GM23338 (cell line): ENCODE data around the gene ARF6. TPM values are rescaled to one million over a fixed set of nuclear protein-coding genes. Genes with fewer than 3 reads are reported as not detected.
A peak's percentile ranks its signal among the peaks of the same experiment; 100 is the strongest.

ENCODE experiments used
- ATAC-seq: fragments of 200-7000 bp; cut with Tn5 transposase; 3 replicates; pipeline ENCODE4 v1.9.1; 2020
- DNase-seq: peaks from one replicate; pipeline ENCODE4 v3.0.0-alpha.2; 2015; ENCODE audit warnings: low spot score
- H2AFZ ChIP-seq: fragments of 200-600 bp; sonication (generic); 2 replicates; pipeline ENCODE4 v1.8.0; 2016; ENCODE audit warnings: antibody characterized with exemption, mild to moderate bottlenecking, moderate library complexity
- H3F3A ChIP-seq: fragments of 200-600 bp; sonication (generic); replicated peaks from 2 replicates; pipeline ENCODE4 v1.8.0; 2017; ENCODE audit warnings: antibody characterized with exemption, mixed run types, low read depth
- H3K27ac ChIP-seq: fragments of 200-600 bp; sonication (generic); 2 replicates; pipeline ENCODE4 v1.6.1; 2016; ENCODE audit warnings: low read depth
- H3K27me3 ChIP-seq: fragments of 200-600 bp; sonication (generic); 2 replicates; pipeline ENCODE4 v1.8.0; 2016; ENCODE audit warnings: mild to moderate bottlenecking, mixed run types, moderate library complexity; ENCODE audit not compliant: insufficient read depth
- H3K36me3 ChIP-seq: fragments of 200-600 bp; sonication (generic); 2 replicates; pipeline ENCODE4 v1.8.0; 2016; ENCODE audit warnings: mild to moderate bottlenecking; ENCODE audit not compliant: insufficient read depth
- H3K4me1 ChIP-seq: fragments of 200-600 bp; sonication (generic); 2 replicates; pipeline ENCODE4 v1.8.0; 2016; ENCODE audit warnings: mild to moderate bottlenecking, moderate library complexity; ENCODE audit not compliant: insufficient read depth
- H3K4me2 ChIP-seq: fragments of 200-600 bp; sonication (generic); 2 replicates; pipeline ENCODE4 v1.7.1; 2017; ENCODE audit warnings: mixed run types
- H3K4me3 ChIP-seq: fragments of 200-600 bp; sonication (generic); 2 replicates; pipeline ENCODE4 v1.6.1; 2016; ENCODE audit warnings: mixed run types
- H3K79me2 ChIP-seq: fragments of 200-600 bp; sonication (generic); replicated peaks from 2 replicates; pipeline ENCODE4 v1.8.0; 2017; ENCODE audit warnings: mild to moderate bottlenecking; ENCODE audit not compliant: insufficient read depth
- H3K9me2 ChIP-seq: fragments of 200-600 bp; sonication (generic); 2 replicates; pipeline ENCODE4 v1.8.0; 2017; ENCODE audit not compliant: insufficient read depth
- H4K20me1 ChIP-seq: fragments of 200-600 bp; sonication (generic); replicated peaks from 2 replicates; pipeline ENCODE4 v1.8.0; 2017; ENCODE audit warnings: mild to moderate bottlenecking; ENCODE audit not compliant: insufficient read depth
- H3K27ac Mint-ChIP-seq: 2 replicates; pipeline ENCODE4 v1.8.0; 2020; ENCODE audit warnings: inconsistent platforms, mild to moderate bottlenecking, moderate library complexity, mixed read lengths
- H3K27me3 Mint-ChIP-seq: 3 replicates; pipeline ENCODE4 v1.8.0; 2022; ENCODE audit warnings: low read depth, mild to moderate bottlenecking, moderate library complexity, mixed read lengths, inconsistent platforms; ENCODE audit not compliant: insufficient read depth, poor library complexity
- H3K36me3 Mint-ChIP-seq: 3 replicates; pipeline ENCODE4 v1.8.0; 2021; ENCODE audit warnings: low read depth, mild to moderate bottlenecking, inconsistent platforms, moderate library complexity, mixed read lengths
- H3K4me1 Mint-ChIP-seq: 3 replicates; pipeline ENCODE4 v1.8.0; 2020; ENCODE audit warnings: mild to moderate bottlenecking, inconsistent platforms, mixed read lengths
- H3K4me3 Mint-ChIP-seq: 3 replicates; pipeline ENCODE4 v1.8.0; 2021; ENCODE audit warnings: moderate library complexity, mild to moderate bottlenecking, inconsistent platforms, mixed read lengths
- H3K9me3 Mint-ChIP-seq: 3 replicates; pipeline ENCODE4 v1.8.0; 2020; ENCODE audit warnings: moderate library complexity, mild to moderate bottlenecking, inconsistent platforms, mixed read lengths
- CREB1 ChIP-seq: fragments of 250-450 bp; sonication (Bioruptor Pico); IDR thresholded peaks from 2 replicates; pipeline ENCODE4 v1.5.0; 2020; ENCODE audit warnings: low read depth, mild to moderate bottlenecking, moderate library complexity
- EZH2 ChIP-seq: fragments of 200-600 bp; sonication (generic); IDR thresholded peaks from one replicate; pipeline ENCODE4 v1.8.0; 2017; ENCODE audit warnings: antibody characterized with exemption, mild to moderate bottlenecking, low read depth; ENCODE audit not compliant: unreplicated experiment
- EZH2phosphoT487 ChIP-seq: fragments of 200-600 bp; sonication (generic); IDR thresholded peaks from one replicate; pipeline ENCODE4 v1.8.1; 2018; ENCODE audit warnings: antibody characterized with exemption; ENCODE audit not compliant: unreplicated experiment
- JUNB ChIP-seq: IDR thresholded peaks from one replicate; pipeline ENCODE4 v1.6.1; 2016; ENCODE audit warnings: antibody characterized with exemption; ENCODE audit not compliant: unreplicated experiment
- NANOG ChIP-seq: IDR thresholded peaks from 2 replicates; pipeline ENCODE4 v1.6.1; 2016; ENCODE audit warnings: antibody characterized with exemption, borderline replicate concordance
- POLR2AphosphoS5 ChIP-seq: IDR thresholded peaks from 2 replicates; pipeline ENCODE4 v1.6.1; 2016; ENCODE audit warnings: antibody characterized with exemption, low read depth
- STAT1 ChIP-seq: IDR thresholded peaks from one replicate; pipeline ENCODE4 v1.6.1; 2016; ENCODE audit warnings: antibody characterized with exemption; ENCODE audit not compliant: unreplicated experiment
- ZNF114 ChIP-seq: fragments of 250-450 bp; sonication (Bioruptor Pico); IDR thresholded peaks from 2 replicates; pipeline ENCODE4 v1.5.0; 2020; ENCODE audit warnings: mild to moderate bottlenecking, moderate library complexity
- ZNF331 ChIP-seq: fragments of 250-450 bp; sonication (Bioruptor Pico); IDR thresholded peaks from 2 replicates; pipeline ENCODE4 v1.5.0; 2020; ENCODE audit warnings: low read depth, mild to moderate bottlenecking, moderate library complexity
- polyA plus RNA-seq: library from polyadenylated mRNA; unstranded; fragments of >200 nt; fragmentation: Nextera tagmentation; extraction: Ambion mirVana; gene quantifications from 2 replicates; pipeline ENCODE4 v1.2.1, GENCODE V29; 2016
- total RNA-seq: library from RNA; depleted of rRNA; stranded (reverse); fragments of >200 nt; shearing (Covaris generic); gene quantifications from 2 replicates; pipeline ENCODE4 v1.2.3, GENCODE V29; 2014
- TF ChIP-seq, protein P1 (sequence below): IDR thresholded peaks from one replicate; pipeline ENCODE4 v1.6.1; 2018; ENCODE audit warnings: antibody characterized with exemption; ENCODE audit not compliant: unreplicated experiment
- TF ChIP-seq, protein P2 (sequence below), 2 experiments: fragments of 200-600 bp in 1 of 2; sonication (generic) in 1 of 2; conservative IDR thresholded peaks; 2 replicates each; pipeline versions ENCODE4 v1.5.1 to v1.6.1; 2016 to 2017; ENCODE audit warnings: antibody characterized with exemption in 2 of 2, low read depth in 2 of 2, mild to moderate bottlenecking in 2 of 2, moderate library complexity in 1 of 2
- TF ChIP-seq, protein P3 (sequence below): IDR thresholded peaks from 2 replicates; pipeline ENCODE4 v1.6.1; 2016; ENCODE audit warnings: antibody characterized with exemption
- TF ChIP-seq, protein P4 (sequence below): fragments of 250-450 bp; sonication (Bioruptor Pico); IDR thresholded peaks from 2 replicates; pipeline ENCODE4 v1.5.0; 2020; ENCODE audit warnings: mild to moderate bottlenecking, moderate library complexity

The ARF6 gene
- total and polyA plus RNA-seq, 2 experiments from 2014 or later, result 47.8 to 73.1 TPM

GRCh38 chr14:49893309-49894213 is 679 bp downstream of the ARF6 start:
- ATAC-seq (peak; percentile 57), DNase-seq (peak; percentile 22)
- no peaks in the 10 kb centered on the region; the same call in 1 of the 3 replicates for H3K9me3 Mint-ChIP-seq
- Histone ChIP-seq H3K27ac (peak overlapping the region; percentile 97), H3K4me3 (peak overlapping the region; percentile 95), H3K4me2 (peak overlapping the region; percentile 79), H3F3A (no peaks in the 10 kb centered on the region), H3K36me3 (peaks cover 4% of the 10 kb centered on the region; the same call in 1 of the 2 replicates), H3K4me1 (peaks cover 26% of the 10 kb centered on the region), H3K79me2 (peaks cover 52% of the 10 kb centered on the region), H2AFZ (no peak overlapping the region), H3K27me3 (no peaks in the 10 kb centered on the region), H4K20me1 (peaks cover 22% of the 10 kb centered on the region), H3K9me2 (no peaks in the 10 kb centered on the region)
- H3K4me3 Mint-ChIP-seq, result peak overlapping the region; percentile 98
- peak overlapping the region; percentile 100 for H3K27ac Mint-ChIP-seq
- peaks cover 31% of the 10 kb centered on the region for H3K4me1 Mint-ChIP-seq
- TF ChIP-seq ZNF114 (CRISPR knock-in tag) (no peak), EZH2 (no peak), EZH2phosphoT487 (no peak), ZNF331 (CRISPR knock-in tag) (no peak), STAT1 (no peak), NANOG (no peak), POLR2AphosphoS5 (no peak), JUNB (no peak), CREB1 (CRISPR knock-in tag) (no peak)
- TF ChIP-seq, protein P1, sequence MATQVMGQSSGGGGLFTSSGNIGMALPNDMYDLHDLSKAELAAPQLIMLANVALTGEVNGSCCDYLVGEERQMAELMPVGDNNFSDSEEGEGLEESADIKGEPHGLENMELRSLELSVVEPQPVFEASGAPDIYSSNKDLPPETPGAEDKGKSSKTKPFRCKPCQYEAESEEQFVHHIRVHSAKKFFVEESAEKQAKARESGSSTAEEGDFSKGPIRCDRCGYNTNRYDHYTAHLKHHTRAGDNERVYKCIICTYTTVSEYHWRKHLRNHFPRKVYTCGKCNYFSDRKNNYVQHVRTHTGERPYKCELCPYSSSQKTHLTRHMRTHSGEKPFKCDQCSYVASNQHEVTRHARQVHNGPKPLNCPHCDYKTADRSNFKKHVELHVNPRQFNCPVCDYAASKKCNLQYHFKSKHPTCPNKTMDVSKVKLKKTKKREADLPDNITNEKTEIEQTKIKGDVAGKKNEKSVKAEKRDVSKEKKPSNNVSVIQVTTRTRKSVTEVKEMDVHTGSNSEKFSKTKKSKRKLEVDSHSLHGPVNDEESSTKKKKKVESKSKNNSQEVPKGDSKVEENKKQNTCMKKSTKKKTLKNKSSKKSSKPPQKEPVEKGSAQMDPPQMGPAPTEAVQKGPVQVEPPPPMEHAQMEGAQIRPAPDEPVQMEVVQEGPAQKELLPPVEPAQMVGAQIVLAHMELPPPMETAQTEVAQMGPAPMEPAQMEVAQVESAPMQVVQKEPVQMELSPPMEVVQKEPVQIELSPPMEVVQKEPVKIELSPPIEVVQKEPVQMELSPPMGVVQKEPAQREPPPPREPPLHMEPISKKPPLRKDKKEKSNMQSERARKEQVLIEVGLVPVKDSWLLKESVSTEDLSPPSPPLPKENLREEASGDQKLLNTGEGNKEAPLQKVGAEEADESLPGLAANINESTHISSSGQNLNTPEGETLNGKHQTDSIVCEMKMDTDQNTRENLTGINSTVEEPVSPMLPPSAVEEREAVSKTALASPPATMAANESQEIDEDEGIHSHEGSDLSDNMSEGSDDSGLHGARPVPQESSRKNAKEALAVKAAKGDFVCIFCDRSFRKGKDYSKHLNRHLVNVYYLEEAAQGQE, result no peak
- TF ChIP-seq, protein P2, sequence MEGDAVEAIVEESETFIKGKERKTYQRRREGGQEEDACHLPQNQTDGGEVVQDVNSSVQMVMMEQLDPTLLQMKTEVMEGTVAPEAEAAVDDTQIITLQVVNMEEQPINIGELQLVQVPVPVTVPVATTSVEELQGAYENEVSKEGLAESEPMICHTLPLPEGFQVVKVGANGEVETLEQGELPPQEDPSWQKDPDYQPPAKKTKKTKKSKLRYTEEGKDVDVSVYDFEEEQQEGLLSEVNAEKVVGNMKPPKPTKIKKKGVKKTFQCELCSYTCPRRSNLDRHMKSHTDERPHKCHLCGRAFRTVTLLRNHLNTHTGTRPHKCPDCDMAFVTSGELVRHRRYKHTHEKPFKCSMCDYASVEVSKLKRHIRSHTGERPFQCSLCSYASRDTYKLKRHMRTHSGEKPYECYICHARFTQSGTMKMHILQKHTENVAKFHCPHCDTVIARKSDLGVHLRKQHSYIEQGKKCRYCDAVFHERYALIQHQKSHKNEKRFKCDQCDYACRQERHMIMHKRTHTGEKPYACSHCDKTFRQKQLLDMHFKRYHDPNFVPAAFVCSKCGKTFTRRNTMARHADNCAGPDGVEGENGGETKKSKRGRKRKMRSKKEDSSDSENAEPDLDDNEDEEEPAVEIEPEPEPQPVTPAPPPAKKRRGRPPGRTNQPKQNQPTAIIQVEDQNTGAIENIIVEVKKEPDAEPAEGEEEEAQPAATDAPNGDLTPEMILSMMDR (conservative IDR thresholded peaks at IDR 0.05; ENCODE audit: low read depth in 2 of 2), result no peak
- TF ChIP-seq, protein P3, sequence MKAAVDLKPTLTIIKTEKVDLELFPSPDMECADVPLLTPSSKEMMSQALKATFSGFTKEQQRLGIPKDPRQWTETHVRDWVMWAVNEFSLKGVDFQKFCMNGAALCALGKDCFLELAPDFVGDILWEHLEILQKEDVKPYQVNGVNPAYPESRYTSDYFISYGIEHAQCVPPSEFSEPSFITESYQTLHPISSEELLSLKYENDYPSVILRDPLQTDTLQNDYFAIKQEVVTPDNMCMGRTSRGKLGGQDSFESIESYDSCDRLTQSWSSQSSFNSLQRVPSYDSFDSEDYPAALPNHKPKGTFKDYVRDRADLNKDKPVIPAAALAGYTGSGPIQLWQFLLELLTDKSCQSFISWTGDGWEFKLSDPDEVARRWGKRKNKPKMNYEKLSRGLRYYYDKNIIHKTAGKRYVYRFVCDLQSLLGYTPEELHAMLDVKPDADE, result no peak
- TF ChIP-seq, protein P4, sequence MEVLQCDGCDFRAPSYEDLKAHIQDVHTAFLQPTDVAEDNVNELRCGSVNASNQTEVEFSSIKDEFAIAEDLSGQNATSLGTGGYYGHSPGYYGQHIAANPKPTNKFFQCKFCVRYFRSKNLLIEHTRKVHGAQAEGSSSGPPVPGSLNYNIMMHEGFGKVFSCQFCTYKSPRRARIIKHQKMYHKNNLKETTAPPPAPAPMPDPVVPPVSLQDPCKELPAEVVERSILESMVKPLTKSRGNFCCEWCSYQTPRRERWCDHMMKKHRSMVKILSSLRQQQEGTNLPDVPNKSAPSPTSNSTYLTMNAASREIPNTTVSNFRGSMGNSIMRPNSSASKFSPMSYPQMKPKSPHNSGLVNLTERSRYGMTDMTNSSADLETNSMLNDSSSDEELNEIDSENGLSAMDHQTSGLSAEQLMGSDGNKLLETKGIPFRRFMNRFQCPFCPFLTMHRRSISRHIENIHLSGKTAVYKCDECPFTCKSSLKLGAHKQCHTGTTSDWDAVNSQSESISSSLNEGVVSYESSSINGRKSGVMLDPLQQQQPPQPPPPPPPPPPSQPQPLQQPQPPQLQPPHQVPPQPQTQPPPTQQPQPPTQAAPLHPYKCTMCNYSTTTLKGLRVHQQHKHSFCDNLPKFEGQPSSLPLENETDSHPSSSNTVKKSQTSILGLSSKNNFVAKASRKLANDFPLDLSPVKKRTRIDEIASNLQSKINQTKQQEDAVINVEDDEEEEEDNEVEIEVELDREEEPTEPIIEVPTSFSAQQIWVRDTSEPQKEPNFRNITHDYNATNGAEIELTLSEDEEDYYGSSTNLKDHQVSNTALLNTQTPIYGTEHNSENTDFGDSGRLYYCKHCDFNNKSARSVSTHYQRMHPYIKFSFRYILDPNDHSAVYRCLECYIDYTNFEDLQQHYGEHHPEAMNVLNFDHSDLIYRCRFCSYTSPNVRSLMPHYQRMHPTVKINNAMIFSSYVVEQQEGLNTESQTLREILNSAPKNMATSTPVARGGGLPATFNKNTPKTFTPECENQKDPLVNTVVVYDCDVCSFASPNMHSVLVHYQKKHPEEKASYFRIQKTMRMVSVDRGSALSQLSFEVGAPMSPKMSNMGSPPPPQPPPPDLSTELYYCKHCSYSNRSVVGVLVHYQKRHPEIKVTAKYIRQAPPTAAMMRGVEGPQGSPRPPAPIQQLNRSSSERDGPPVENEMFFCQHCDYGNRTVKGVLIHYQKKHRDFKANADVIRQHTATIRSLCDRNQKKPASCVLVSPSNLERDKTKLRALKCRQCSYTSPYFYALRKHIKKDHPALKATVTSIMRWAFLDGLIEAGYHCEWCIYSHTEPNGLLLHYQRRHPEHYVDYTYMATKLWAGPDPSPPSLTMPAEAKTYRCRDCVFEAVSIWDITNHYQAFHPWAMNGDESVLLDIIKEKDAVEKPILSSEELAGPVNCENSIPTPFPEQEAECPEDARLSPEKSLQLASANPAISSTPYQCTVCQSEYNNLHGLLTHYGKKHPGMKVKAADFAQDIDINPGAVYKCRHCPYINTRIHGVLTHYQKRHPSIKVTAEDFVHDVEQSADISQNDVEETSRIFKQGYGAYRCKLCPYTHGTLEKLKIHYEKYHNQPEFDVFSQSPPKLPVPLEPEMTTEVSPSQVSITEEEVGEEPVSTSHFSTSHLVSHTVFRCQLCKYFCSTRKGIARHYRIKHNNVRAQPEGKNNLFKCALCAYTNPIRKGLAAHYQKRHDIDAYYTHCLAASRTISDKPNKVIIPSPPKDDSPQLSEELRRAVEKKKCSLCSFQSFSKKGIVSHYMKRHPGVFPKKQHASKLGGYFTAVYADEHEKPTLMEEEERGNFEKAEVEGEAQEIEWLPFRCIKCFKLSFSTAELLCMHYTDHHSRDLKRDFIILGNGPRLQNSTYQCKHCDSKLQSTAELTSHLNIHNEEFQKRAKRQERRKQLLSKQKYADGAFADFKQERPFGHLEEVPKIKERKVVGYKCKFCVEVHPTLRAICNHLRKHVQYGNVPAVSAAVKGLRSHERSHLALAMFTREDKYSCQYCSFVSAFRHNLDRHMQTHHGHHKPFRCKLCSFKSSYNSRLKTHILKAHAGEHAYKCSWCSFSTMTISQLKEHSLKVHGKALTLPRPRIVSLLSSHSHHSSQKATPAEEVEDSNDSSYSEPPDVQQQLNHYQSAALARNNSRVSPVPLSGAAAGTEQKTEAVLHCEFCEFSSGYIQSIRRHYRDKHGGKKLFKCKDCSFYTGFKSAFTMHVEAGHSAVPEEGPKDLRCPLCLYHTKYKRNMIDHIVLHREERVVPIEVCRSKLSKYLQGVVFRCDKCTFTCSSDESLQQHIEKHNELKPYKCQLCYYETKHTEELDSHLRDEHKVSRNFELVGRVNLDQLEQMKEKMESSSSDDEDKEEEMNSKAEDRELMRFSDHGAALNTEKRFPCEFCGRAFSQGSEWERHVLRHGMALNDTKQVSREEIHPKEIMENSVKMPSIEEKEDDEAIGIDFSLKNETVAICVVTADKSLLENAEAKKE (CRISPR knock-in tag), result no peak
- peaks cover 7% of the 10 kb centered on the region for H3K27me3 Mint-ChIP-seq
- H3K36me3 Mint-ChIP-seq, result peaks cover 36% of the 10 kb centered on the region
